ENCODE measurements around the gene RAD54L. TPM values are rescaled to one million over a fixed set of nuclear protein-coding genes. Genes with fewer than 3 reads are reported as not detected.
A peak's percentile ranks its signal among the peaks of the same experiment; 100 is the strongest.

Gene RAD54L
- total RNA-seq, 1 experiment from 2014 or later, result 54.7 TPM

DNA sequence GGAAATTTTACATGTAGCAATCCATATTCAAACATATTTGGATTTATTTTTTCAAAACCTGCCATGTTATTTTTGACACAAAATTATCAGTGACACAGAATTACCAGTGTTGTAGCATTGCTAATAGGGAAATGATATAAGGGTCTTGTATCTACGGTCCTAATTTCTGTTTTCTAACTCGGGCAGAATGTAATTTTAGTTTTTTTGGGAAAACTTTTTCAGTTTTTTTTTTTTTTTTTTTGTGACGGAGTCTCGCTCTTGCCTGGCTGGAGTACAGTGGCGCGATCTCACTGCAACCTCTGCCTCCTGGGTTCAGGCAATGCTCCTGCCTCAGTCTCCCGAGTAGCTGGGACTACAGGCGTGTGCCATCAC lies 58.6 kb downstream of the RAD54L start (continued):
- TF ChIP-seq, protein P1, sequence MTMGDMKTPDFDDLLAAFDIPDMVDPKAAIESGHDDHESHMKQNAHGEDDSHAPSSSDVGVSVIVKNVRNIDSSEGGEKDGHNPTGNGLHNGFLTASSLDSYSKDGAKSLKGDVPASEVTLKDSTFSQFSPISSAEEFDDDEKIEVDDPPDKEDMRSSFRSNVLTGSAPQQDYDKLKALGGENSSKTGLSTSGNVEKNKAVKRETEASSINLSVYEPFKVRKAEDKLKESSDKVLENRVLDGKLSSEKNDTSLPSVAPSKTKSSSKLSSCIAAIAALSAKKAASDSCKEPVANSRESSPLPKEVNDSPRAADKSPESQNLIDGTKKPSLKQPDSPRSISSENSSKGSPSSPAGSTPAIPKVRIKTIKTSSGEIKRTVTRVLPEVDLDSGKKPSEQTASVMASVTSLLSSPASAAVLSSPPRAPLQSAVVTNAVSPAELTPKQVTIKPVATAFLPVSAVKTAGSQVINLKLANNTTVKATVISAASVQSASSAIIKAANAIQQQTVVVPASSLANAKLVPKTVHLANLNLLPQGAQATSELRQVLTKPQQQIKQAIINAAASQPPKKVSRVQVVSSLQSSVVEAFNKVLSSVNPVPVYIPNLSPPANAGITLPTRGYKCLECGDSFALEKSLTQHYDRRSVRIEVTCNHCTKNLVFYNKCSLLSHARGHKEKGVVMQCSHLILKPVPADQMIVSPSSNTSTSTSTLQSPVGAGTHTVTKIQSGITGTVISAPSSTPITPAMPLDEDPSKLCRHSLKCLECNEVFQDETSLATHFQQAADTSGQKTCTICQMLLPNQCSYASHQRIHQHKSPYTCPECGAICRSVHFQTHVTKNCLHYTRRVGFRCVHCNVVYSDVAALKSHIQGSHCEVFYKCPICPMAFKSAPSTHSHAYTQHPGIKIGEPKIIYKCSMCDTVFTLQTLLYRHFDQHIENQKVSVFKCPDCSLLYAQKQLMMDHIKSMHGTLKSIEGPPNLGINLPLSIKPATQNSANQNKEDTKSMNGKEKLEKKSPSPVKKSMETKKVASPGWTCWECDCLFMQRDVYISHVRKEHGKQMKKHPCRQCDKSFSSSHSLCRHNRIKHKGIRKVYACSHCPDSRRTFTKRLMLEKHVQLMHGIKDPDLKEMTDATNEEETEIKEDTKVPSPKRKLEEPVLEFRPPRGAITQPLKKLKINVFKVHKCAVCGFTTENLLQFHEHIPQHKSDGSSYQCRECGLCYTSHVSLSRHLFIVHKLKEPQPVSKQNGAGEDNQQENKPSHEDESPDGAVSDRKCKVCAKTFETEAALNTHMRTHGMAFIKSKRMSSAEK (CRISPR knock-in tag; IDR thresholded peaks at IDR 0.05; ENCODE audit: borderline replicate concordance), result no peak
- TF ChIP-seq, protein P2, sequence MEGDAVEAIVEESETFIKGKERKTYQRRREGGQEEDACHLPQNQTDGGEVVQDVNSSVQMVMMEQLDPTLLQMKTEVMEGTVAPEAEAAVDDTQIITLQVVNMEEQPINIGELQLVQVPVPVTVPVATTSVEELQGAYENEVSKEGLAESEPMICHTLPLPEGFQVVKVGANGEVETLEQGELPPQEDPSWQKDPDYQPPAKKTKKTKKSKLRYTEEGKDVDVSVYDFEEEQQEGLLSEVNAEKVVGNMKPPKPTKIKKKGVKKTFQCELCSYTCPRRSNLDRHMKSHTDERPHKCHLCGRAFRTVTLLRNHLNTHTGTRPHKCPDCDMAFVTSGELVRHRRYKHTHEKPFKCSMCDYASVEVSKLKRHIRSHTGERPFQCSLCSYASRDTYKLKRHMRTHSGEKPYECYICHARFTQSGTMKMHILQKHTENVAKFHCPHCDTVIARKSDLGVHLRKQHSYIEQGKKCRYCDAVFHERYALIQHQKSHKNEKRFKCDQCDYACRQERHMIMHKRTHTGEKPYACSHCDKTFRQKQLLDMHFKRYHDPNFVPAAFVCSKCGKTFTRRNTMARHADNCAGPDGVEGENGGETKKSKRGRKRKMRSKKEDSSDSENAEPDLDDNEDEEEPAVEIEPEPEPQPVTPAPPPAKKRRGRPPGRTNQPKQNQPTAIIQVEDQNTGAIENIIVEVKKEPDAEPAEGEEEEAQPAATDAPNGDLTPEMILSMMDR (IDR thresholded peaks at IDR 0.05), result no peak
- TF ChIP-seq MXD4 (CRISPR knock-in tag; IDR thresholded peaks at IDR 0.05; ENCODE audit: borderline replicate concordance), result no peak
- TF ChIP-seq, protein P3, sequence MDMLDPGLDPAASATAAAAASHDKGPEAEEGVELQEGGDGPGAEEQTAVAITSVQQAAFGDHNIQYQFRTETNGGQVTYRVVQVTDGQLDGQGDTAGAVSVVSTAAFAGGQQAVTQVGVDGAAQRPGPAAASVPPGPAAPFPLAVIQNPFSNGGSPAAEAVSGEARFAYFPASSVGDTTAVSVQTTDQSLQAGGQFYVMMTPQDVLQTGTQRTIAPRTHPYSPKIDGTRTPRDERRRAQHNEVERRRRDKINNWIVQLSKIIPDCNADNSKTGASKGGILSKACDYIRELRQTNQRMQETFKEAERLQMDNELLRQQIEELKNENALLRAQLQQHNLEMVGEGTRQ (CRISPR knock-in tag; IDR thresholded peaks at IDR 0.05), result no peak
- TF ChIP-seq, protein P4, sequence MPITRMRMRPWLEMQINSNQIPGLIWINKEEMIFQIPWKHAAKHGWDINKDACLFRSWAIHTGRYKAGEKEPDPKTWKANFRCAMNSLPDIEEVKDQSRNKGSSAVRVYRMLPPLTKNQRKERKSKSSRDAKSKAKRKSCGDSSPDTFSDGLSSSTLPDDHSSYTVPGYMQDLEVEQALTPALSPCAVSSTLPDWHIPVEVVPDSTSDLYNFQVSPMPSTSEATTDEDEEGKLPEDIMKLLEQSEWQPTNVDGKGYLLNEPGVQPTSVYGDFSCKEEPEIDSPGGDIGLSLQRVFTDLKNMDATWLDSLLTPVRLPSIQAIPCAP (CRISPR knock-in tag; IDR thresholded peaks at IDR 0.05), result no peak

DNA sequence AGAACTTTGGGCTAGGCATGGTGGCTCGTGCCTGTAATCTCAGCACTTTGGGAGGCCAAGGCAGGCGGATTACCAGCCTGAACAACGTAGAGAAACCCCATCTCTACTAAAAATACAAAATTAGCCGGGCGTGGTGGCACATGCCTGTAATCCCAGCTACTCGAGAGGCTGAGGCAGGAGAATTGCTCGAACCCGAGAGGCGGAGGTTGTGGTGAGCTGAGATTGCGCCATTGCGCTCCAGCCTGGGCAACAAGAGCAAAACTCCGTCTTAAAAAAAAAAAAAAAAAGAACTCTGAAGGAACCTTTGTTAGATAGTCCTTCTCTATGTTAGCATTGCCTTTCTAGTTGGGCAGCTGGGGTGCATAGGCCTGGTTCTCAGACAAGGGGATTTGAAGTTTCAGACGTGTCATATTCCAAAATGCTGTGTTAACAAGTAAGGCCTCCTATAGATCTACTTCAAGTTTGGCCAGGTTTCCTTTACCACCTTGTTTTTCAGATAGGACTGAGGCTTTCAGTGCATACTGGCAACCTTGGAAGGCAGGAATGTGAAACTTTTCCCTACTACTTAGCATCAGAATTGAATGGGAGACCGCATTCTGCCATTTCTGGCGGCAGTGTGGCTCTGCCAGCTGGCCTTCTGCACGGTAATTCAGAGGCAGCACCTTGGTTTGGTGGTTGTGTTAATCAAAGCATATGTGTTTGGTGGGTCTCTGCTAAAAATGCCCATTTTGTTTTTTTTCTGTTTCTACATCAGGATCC lies 62.0 kb downstream of the RAD54L start:
- Mint-ChIP-seq H3K27ac (peak overlapping the region; percentile 79), H3K36me3 (peaks cover 68% of the 10 kb centered on the region), H3K4me3 (no peak overlapping the region), H3K4me1 (peaks cover 45% of the 10 kb centered on the region), H3K27me3 (ENCODE audit: low read depth) (no peaks in the 10 kb centered on the region), H3K9me3 (no peaks in the 10 kb centered on the region)
- DNase-seq (ENCODE audit: low spot score) (no peak), ATAC-seq (peak; percentile 24; the same call in 1 of the 2 replicates)
- POLR2A ChIA-PET, result interaction anchor here (1.1 kb wide), 1 partner anchor 24 kb away, joined by 3 read pairs; no protein-coding TSS in a partner anchor
- no peak for TF ChIP-seq NR2C2 (CRISPR knock-in tag; IDR thresholded peaks at IDR 0.05)
- CTCF ChIA-PET, result interaction anchor here (0.7 to 3.4 kb wide), 3 partner anchors 24 to 39 kb away, joined by 3 to 14 read pairs (median 14); no protein-coding TSS in a partner anchor

DNA sequence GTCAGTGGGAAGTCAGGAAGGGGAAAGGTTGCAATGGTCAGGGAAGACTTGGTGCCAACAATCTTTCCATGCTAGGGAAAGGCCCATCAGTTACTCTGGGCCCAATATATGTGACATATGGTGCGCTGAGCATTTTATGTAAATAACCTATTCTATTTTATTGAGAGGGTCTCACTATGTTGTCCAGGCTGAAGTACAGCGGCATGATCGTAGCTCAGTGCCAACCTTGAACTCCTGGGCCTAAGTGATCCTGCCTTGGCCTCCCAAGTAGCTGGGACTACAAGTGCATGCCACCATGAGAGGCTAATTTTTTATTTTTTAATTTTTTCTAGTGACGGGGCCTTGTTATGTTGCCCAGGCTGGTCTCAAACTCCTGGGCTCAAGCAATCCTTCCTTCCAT lies 62.8 kb downstream of the RAD54L start:
- no peak overlapping the region for H3K4me3 Mint-ChIP-seq
- POLR2A ChIA-PET, result no interaction called here

DNA sequence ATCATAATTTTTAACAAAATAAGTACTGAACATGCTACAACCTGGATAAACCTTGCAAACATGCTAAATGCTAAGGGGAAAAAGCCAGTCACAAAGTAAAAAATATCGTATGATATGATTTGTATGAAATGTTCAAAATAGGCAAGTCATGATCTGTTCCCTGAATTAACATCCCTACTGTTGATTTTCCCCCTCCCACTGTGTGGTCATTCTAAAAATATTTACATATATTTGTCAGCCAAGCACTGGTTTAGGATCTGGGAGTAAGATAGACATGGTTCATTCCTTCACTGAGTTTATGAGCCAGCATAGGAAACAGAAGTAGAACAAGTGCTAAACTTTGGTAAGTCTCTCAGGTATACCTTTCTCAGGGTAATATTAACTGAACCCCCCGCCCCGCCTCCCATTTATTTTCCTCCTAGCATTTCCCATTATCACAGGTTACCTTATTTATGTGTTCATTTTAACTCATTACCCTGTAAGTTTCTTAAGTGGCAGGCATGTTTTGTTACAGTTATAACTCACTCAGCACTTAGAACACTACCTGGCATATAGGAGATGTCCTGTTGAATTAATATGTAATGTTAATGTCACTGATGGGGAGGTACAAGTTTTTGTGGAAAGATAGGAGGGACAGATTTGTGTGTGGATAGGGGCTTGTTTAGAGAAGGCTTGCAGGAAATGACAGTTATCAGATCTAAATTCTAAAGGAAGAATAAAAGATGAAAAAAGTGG lies 68.3 kb downstream of the RAD54L start:
- H3K9me3 Mint-ChIP-seq, result no peaks in the 10 kb centered on the region
- ChIA-PET POLR2A (no interaction called here), CTCF (no interaction called here)
- H3K27ac Mint-ChIP-seq, result no peak overlapping the region
- H3K4me3 Mint-ChIP-seq, result no peak overlapping the region
- ATAC-seq (no peak), DNase-seq (ENCODE audit: low spot score) (no peak)
- H3K36me3 Mint-ChIP-seq, result peaks cover 58% of the 10 kb centered on the region
- H3K4me1 Mint-ChIP-seq, result peaks cover 10% of the 10 kb centered on the region
- H3K27me3 Mint-ChIP-seq (ENCODE audit: low read depth), result no peaks in the 10 kb centered on the region
- TF ChIP-seq PRRX2 (CRISPR knock-in tag; IDR thresholded peaks at IDR 0.05) (no peak), SMAD3 (CRISPR knock-in tag; IDR thresholded peaks at IDR 0.05; ENCODE audit: borderline replicate concordance) (no peak), GTF2I (CRISPR knock-in tag; conservative IDR thresholded peaks at IDR 0.05) (no peak), MXD4 (CRISPR knock-in tag; IDR thresholded peaks at IDR 0.05; ENCODE audit: borderline replicate concordance) (no peak), CREB1 (CRISPR knock-in tag; IDR thresholded peaks at IDR 0.05) (no peak)
- TF ChIP-seq, protein P5, sequence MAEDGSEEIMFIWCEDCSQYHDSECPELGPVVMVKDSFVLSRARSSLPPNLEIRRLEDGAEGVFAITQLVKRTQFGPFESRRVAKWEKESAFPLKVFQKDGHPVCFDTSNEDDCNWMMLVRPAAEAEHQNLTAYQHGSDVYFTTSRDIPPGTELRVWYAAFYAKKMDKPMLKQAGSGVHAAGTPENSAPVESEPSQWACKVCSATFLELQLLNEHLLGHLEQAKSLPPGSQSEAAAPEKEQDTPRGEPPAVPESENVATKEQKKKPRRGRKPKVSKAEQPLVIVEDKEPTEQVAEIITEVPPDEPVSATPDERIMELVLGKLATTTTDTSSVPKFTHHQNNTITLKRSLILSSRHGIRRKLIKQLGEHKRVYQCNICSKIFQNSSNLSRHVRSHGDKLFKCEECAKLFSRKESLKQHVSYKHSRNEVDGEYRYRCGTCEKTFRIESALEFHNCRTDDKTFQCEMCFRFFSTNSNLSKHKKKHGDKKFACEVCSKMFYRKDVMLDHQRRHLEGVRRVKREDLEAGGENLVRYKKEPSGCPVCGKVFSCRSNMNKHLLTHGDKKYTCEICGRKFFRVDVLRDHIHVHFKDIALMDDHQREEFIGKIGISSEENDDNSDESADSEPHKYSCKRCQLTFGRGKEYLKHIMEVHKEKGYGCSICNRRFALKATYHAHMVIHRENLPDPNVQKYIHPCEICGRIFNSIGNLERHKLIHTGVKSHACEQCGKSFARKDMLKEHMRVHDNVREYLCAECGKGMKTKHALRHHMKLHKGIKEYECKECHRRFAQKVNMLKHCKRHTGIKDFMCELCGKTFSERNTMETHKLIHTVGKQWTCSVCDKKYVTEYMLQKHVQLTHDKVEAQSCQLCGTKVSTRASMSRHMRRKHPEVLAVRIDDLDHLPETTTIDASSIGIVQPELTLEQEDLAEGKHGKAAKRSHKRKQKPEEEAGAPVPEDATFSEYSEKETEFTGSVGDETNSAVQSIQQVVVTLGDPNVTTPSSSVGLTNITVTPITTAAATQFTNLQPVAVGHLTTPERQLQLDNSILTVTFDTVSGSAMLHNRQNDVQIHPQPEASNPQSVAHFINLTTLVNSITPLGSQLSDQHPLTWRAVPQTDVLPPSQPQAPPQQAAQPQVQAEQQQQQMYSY (CRISPR knock-in tag; IDR thresholded peaks at IDR 0.05), result no peak
- TF ChIP-seq, protein P6, sequence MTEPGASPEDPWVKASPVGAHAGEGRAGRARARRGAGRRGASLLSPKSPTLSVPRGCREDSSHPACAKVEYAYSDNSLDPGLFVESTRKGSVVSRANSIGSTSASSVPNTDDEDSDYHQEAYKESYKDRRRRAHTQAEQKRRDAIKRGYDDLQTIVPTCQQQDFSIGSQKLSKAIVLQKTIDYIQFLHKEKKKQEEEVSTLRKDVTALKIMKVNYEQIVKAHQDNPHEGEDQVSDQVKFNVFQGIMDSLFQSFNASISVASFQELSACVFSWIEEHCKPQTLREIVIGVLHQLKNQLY (CRISPR knock-in tag; IDR thresholded peaks at IDR 0.05), result no peak

More for the DNA sequence above, 62.8 kb downstream of the RAD54L start:
- peak; percentile 82; the same call in 1 of the 2 replicates for TF ChIP-seq ZNF121 (CRISPR knock-in tag; IDR thresholded peaks at IDR 0.05)
- no peak for TF ChIP-seq GRHL2 (CRISPR knock-in tag; IDR thresholded peaks at IDR 0.05; ENCODE audit: insufficient replicate concordance, severe bottlenecking)
- Mint-ChIP-seq H3K4me1 (peaks cover 37% of the 10 kb centered on the region), H3K9me3 (no peaks in the 10 kb centered on the region), H3K27me3 (ENCODE audit: low read depth) (no peaks in the 10 kb centered on the region), H3K36me3 (peaks cover 74% of the 10 kb centered on the region), H3K27ac (peak overlapping the region; percentile 49)
- CTCF ChIA-PET, result interaction anchor here (0.7 to 3.4 kb wide), 3 partner anchors 23 to 37 kb away, joined by 3 to 14 read pairs (median 3); no protein-coding TSS in a partner anchor
- DNase-seq (ENCODE audit: low spot score), result no peak
- no peak for ATAC-seq
